Immature natural killer cell (primary cell): ENCODE results near the gene PHF24. TPM values are rescaled to one million over a fixed set of nuclear protein-coding genes. Genes with fewer than 3 reads are reported as not detected.
"Not testable (repeated sequence)": the region's sequence is repeated elsewhere in the genome, so short reads cannot be mapped to it uniquely, and the experiment has no call there.

Experiments used
- DNase-seq, 3 donors: peaks; one replicate each; pipeline ENCODE4 v3.0.0; 2022; ENCODE audit warnings: mixed read lengths in 1 of 3
- H3K27ac Mint-ChIP-seq, 6 donors: one replicate each; pipeline ENCODE4 v1.8.0; 2020; ENCODE audit warnings: mixed read lengths in 6 of 6, mild to moderate bottlenecking in 5 of 6, inconsistent platforms in 4 of 6, moderate library complexity in 3 of 6
- H3K27me3 Mint-ChIP-seq, 3 donors: one replicate each; pipeline ENCODE4 v1.8.0; 2020 to 2021; ENCODE audit warnings: low read depth in 3 of 3, mild to moderate bottlenecking in 3 of 3, mixed read lengths in 3 of 3, moderate library complexity in 3 of 3, inconsistent platforms in 1 of 3
- H3K36me3 Mint-ChIP-seq, 3 donors: one replicate each; pipeline ENCODE4 v1.8.0; 2020; ENCODE audit warnings: mixed read lengths in 3 of 3, inconsistent platforms in 2 of 3, mild to moderate bottlenecking in 2 of 3
- H3K4me1 Mint-ChIP-seq, 2 donors: one replicate each; pipeline ENCODE4 v1.8.0; 2020; ENCODE audit warnings: inconsistent platforms in 2 of 2, mild to moderate bottlenecking in 2 of 2, mixed read lengths in 2 of 2, moderate library complexity in 1 of 2
- H3K4me3 Mint-ChIP-seq, 5 donors: one replicate each; pipeline ENCODE4 v1.8.0; 2020; ENCODE audit warnings: mild to moderate bottlenecking in 5 of 5, mixed read lengths in 5 of 5, inconsistent platforms in 3 of 5, moderate library complexity in 3 of 5
- H3K9me3 Mint-ChIP-seq, 6 donors: one replicate each; pipeline ENCODE4 v1.8.0; 2020; ENCODE audit warnings: mild to moderate bottlenecking in 6 of 6, mixed read lengths in 6 of 6, inconsistent platforms in 4 of 6, moderate library complexity in 3 of 6
- polyA plus RNA-seq, 3 donors: library from polyadenylated mRNA; unstranded; fragments of 300-500 nt; fragmentation: Illumina TruSeq; gene quantifications; one replicate each; pipeline ENCODE4 v1.2.3, GENCODE V29; 2021

The PHF24 gene
- polyA plus RNA-seq, 3 donors from 2014 or later = not detected

DNA sequence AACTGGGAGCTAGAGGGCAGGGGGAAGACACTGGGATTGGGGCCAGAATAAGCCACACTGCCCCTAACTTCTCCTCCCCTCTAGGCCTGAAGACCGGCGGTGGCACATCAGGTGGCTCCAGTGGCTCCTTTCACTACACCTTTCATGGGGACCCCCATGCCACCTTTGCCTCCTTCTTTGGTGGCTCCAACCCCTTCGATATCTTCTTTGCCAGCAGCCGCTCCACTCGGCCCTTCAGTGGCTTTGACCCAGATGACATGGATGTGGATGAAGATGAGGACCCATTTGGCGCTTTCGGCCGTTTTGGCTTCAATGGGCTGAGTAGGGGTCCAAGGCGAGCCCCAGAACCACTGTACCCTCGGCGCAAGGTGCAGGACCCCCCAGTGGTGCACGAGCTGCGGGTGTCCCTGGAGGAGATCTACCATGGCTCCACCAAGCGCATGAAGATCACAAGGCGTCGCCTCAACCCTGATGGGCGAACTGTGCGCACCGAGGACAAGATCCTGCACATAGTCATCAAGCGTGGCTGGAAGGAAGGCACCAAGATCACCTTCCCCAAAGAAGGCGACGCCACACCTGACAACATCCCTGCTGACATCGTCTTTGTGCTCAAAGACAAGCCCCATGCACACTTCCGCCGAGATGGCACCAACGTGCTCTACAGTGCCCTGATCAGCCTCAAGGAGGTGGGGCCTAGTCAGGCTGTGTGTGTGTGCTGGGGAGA lies 38.3 kb downstream of the PHF24 start:
- no peaks in the 10 kb centered on the region for H3K36me3 Mint-ChIP-seq
- H3K4me1 Mint-ChIP-seq = no peaks in the 10 kb centered on the region
- H3K4me3 Mint-ChIP-seq = no peak overlapping the region
- DNase-seq = no peak
- no peak overlapping the region for H3K27ac Mint-ChIP-seq
- peaks cover 0 to 1% (median 0%) of the 10 kb centered on the region in 3 donors for H3K27me3 Mint-ChIP-seq
- no peaks in the 10 kb centered on the region for H3K9me3 Mint-ChIP-seq

DNA sequence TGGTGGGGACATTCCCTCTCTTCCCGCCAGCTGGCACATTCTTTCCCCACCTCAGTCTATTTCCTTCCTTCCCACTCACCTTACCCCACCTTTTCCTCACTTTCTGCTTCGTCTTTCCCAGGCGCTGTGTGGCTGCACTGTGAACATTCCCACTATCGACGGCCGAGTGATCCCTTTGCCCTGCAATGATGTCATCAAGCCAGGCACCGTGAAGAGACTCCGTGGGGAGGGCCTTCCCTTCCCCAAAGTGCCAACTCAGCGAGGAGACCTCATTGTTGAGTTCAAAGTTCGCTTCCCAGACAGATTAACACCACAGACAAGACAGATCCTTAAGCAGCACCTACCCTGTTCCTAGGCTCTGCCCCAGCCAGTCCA lies 38.8 kb downstream of the PHF24 start:
- Mint-ChIP-seq H3K9me3 (no peaks in the 10 kb centered on the region), H3K27me3 (peaks cover 0 to 1% (median 0%) of the 10 kb centered on the region in 3 donors), H3K4me1 (no peaks in the 10 kb centered on the region), H3K36me3 (no peaks in the 10 kb centered on the region), H3K4me3 (no peak overlapping the region), H3K27ac (no peak overlapping the region)
- DNase-seq = no peak

DNA sequence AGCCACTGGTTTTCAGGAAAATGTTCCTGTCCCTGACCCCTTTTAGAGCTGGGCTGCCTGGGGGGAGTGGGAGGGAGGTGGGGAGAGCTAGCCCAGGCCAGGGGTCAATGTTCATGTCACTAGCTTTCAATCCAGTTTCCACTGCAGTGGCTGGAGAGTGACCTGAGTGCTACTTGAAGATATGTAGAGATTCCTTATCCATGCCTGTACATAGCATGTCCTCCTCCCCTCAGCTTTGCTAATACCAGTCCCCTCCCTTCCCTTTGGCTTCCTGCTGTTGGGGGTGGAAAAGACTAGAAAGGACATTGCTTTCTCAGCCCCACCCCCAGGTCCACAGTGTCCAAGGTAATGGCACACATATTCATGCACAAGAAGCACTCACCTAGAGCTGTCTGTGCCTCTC lies 39.3 kb downstream of the PHF24 start:
- Mint-ChIP-seq H3K36me3 (no peaks in the 10 kb centered on the region), H3K27me3 (peaks cover 0 to 1% (median 0%) of the 10 kb centered on the region in 3 donors), H3K4me1 (no peaks in the 10 kb centered on the region), H3K4me3 (no peak overlapping the region), H3K27ac (no peak overlapping the region), H3K9me3 (no peaks in the 10 kb centered on the region)
- DNase-seq = no peak

DNA sequence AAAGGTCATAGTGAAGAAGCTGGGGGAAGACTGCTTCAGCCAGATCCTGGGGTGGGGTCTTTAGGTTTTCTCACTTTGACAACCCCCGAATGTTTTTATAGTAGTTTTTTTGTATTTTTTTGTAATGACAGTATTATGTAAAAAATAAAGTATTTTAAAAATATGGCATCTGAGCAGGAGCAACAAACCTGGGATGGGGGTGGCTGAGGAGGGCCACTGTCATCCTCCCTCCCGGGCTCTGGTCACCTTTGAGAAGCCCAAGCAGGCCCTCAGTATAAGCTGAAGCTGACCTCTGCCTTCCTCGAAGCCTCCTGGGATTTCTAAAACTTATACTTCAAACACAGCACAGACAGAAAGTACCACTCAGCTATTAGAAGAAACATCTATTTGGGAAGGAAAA lies 40.2 kb downstream of the PHF24 start:
- H3K4me3 Mint-ChIP-seq = no peak overlapping the region
- H3K4me1 Mint-ChIP-seq = no peaks in the 10 kb centered on the region
- H3K27ac Mint-ChIP-seq = no peak overlapping the region
- peaks cover 0 to 1% (median 0%) of the 10 kb centered on the region in 3 donors for H3K27me3 Mint-ChIP-seq
- DNase-seq = no peak
- no peaks in the 10 kb centered on the region for H3K9me3 Mint-ChIP-seq
- no peaks in the 10 kb centered on the region for H3K36me3 Mint-ChIP-seq

DNA sequence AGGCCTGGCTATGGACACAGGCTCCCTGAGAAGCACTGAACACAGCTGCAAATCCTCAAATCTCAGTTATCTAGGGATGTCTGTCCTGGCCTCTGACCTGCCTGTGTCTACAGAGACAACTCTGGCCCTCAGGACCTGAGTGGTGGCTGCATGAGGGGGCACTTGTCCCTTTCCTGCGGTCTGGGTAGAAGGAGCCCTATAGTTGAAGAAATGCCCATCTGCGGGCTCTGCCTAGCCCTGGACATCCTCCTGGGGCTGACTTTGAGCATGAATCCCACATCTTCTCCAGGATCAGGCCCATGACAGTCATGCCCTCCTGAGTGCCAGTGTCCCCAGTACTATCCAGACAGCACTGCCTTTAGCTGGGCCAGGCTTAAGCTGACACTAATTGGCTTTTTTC lies 41.5 kb downstream of the PHF24 start:
- Mint-ChIP-seq H3K27me3 (peaks cover 0 to 1% (median under 1%) of the 10 kb centered on the region in 3 donors), H3K27ac (no peak overlapping the region), H3K9me3 (no peaks in the 10 kb centered on the region), H3K4me3 (no peak overlapping the region), H3K4me1 (no peaks in the 10 kb centered on the region), H3K36me3 (no peaks in the 10 kb centered on the region)
- no peak for DNase-seq

DNA sequence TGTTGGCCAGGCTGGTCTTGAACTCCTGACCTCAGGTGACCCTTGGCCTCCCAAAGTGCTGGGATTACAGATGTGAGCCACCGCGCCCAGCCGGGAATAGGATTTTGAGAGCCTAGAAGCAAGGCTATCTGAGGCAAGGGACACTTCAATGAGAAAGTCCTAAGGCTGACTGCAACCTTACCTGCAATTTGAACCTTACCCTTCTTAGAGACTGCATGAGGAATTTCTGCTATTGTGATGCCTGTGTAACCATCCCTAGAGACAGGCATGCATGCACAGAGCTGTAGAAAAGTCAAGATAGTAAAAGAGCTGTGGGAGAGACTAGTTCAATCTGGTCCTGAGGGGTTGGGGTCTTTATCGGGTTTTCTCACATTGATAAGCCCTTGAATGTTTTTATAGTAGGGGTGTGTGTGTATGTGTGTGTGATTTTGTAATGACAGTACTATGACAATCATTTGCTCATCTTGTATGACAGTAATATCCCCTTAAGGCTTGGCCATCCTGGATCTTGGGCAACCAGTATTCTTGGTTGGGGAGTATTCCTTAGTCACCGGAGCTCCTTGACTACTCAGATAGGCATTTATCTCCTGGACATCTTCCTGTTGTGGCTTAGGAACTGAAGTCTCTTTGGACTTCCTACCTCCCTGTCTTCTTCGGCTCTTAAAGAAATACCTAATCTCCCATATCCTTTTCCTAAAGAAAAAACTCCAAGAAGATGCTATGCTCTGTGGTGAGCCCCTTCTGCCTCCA lies 42.6 kb downstream of the PHF24 start:
- Mint-ChIP-seq H3K4me3 (no peak overlapping the region), H3K36me3 (no peaks in the 10 kb centered on the region), H3K9me3 (no peaks in the 10 kb centered on the region), H3K27me3 (peaks cover 1 to 2% (median 2%) of the 10 kb centered on the region in 3 donors), H3K27ac (no peak overlapping the region), H3K4me1 (no peaks in the 10 kb centered on the region)
- DNase-seq = no peak

DNA sequence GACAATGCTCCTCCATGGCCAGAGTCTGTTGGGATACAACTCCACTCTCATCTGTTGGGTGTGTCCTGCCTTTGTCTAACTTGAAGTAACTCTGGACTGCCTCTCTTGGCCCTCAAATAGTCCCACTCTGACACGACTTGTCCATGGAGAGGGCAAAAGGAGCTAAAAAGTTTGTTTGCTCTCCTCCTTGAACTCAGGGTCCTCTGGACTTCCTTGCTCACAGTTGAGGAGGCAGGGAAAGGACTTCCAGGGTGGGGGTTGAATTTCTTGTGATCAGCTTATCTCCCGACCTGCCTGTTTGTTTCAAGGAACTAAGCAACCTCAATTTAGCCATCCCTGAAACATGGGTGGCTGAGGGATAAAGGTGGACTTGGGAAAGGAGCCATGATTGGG lies 43.2 kb downstream of the PHF24 start:
- Mint-ChIP-seq H3K4me1 (no peaks in the 10 kb centered on the region), H3K36me3 (no peaks in the 10 kb centered on the region), H3K4me3 (no peak overlapping the region), H3K27ac (no peak overlapping the region), H3K27me3 (peaks cover 2% of the 10 kb centered on the region in 3 donors), H3K9me3 (no peaks in the 10 kb centered on the region)
- no peak for DNase-seq

DNA sequence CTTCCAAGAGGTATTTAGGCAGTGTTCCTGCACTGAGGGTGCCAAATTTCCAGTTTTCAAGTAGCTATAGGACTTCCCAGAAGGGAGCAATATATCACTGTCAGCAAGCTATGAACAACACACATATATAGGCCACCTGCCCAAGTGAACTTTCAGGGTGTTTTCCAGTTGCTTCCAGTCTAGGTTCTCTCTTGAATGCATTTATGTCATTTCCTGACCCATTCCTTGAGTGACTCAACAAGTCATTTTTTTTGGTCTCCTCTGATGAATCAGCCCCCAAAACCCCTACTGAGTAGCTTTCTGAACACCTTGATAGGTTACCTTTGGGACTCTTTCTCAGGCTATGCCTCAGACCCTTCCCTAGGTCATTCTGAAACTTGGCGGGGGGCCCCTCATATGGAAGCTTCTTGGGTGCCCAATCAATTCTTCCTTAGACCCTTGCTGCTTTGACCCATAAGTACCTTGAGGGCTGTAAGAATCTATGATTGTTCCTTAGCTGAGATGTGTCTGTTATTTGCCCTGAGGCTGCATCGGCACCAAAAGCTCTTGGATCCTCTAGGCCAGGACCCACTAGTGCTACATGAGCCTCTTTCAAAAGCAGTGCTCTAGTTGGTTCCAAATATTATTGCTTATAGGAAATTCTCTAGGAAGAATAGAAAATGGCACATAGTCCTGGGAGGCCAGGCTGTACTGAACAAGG lies 43.9 kb downstream of the PHF24 start:
- Mint-ChIP-seq H3K4me3 (no peak overlapping the region), H3K36me3 (no peaks in the 10 kb centered on the region), H3K9me3 (no peaks in the 10 kb centered on the region), H3K4me1 (no peaks in the 10 kb centered on the region), H3K27me3 (peaks cover 2 to 4% (median 2%) of the 10 kb centered on the region in 3 donors), H3K27ac (peak overlapping the region in 1 of 6 donors; percentile 26)
- no peak for DNase-seq

DNA sequence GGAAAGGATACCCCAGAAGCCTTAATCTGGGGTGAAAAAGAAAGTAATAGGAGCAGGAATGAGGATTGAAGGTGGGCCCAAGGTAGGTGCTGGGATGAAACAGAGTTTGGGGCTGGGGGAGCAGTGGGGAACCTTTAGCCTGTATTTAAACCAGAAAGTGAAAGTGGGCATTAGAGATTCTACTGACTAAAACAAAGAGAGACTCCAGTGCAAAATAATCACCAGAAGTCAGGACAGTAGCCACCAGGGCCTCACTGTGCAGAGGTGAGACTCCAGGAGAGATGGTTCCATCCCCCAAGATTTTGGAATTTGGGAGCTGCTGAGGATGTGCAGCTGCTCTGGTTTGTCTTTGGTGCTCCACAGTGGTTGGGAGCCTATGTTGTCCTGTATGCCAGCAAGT lies 44.5 kb downstream of the PHF24 start:
- no peak overlapping the region for H3K27ac Mint-ChIP-seq
- DNase-seq = no peak
- no peaks in the 10 kb centered on the region for H3K4me1 Mint-ChIP-seq
- no peak overlapping the region for H3K4me3 Mint-ChIP-seq
- H3K36me3 Mint-ChIP-seq = no peaks in the 10 kb centered on the region
- peaks cover 2% of the 10 kb centered on the region in 3 donors for H3K27me3 Mint-ChIP-seq
- no peaks in the 10 kb centered on the region for H3K9me3 Mint-ChIP-seq

DNA sequence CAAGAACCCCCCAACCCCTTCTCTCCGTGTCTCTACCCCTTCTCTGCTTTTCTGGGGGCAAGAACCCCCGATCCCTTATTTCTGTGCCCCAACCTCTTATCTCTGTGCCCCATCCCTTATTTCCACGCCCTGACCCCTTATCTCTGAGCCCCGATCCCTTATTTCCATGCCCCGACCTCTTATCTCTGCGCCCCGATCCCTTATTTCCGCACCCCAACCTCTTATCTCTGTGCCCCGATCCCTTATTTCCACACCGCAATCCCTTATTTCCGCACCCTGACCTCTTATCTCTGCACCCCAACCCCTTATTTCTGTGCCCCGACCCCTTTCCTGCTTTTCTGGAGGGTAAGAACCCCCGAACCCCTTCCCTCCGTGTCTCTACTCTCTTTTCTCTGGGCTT lies 46.2 kb downstream of the PHF24 start:
- not testable (repeated sequence) for H3K36me3 Mint-ChIP-seq, H3K9me3 Mint-ChIP-seq, H3K27me3 Mint-ChIP-seq, H3K4me1 Mint-ChIP-seq, DNase-seq, H3K27ac Mint-ChIP-seq, H3K4me3 Mint-ChIP-seq

DNA sequence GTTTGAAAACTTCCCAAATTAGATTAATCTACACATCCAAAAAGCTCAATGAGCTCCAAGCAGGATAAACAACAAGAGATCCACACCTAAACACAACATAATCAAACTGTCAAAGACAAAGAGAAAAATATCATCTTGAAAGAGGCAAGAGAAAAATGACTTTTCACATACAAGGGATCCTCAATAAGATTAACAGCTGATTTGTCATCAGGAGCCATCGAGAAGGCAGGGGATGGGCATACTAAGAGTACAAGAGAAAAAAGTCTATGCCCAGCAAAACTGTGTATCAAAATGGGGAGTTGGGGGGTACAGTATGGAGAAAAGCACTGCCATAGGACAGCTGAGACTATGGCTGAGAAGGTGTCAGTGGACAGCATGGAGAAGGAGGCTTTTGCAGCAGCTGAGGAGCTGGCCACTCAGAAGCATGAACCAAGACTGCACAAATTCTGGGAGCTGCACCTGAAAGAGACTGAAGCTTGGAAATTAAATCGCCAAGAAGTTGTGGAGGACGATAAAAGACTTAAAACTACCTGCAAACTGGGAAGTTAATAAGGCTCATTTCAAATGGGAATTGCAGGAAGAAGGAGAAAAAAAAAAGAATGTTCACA lies 52.4 kb downstream of the PHF24 start:
- H3K9me3 Mint-ChIP-seq = peaks cover 9 to 16% (median 14%) of the 10 kb centered on the region in 6 donors
- H3K27ac Mint-ChIP-seq = no peak overlapping the region
- H3K4me1 Mint-ChIP-seq = no peaks in the 10 kb centered on the region
- H3K4me3 Mint-ChIP-seq = no peak overlapping the region
- H3K36me3 Mint-ChIP-seq = peaks cover 38 to 51% (median 45%) of the 10 kb centered on the region in 3 donors
- DNase-seq = no peak
- peaks cover 5 to 7% (median 5%) of the 10 kb centered on the region in 3 donors for H3K27me3 Mint-ChIP-seq

DNA sequence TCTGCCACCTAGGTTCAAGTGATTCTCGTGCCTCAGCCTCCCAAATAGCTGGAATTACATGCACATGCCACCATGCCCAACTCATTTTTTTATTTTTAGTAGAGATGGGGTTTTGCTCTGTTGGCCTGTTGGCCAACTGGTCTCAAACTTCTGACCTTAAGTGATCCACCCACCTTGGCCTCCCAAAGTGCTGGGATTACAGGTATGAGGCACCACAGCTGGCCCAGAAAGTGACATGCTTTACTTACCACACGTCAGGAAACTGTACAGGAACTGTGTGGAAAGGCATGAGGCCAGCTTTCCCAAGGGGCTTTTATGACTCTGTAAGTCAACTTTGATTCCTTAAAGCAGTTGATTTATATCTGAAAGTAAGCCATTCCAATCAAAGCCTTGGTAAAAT lies 56.4 kb downstream of the PHF24 start:
- no peaks in the 10 kb centered on the region for H3K4me1 Mint-ChIP-seq
- H3K36me3 Mint-ChIP-seq = peaks cover 36 to 47% (median 39%) of the 10 kb centered on the region in 3 donors
- no peak for DNase-seq
- H3K27ac Mint-ChIP-seq = no peak overlapping the region
- no peak overlapping the region for H3K4me3 Mint-ChIP-seq
- peaks cover 9 to 16% (median 14%) of the 10 kb centered on the region in 6 donors for H3K9me3 Mint-ChIP-seq
- peaks cover 3 to 5% (median 3%) of the 10 kb centered on the region in 3 donors for H3K27me3 Mint-ChIP-seq

DNA sequence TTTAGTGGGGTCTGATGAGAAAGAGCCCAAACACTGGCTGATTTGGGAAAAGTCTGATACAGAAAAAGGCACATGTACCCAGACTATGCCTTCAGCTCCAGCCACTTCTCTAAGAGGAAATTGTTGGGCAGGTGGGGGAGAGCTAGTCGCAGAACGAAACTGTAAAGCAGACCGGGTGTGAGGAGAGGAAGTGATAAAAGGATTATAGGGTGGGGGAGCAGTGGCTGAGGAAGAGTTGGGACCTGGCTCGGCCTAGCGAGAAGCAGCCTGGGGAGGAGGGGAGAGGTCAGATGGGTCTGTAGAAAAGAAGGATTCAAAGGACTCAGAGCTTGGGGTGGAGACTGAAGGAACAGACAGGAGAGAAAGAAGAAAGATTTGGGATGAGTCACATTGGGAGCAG lies 65.4 kb downstream of the PHF24 start:
- H3K4me3 Mint-ChIP-seq, DNase-seq, H3K4me1 Mint-ChIP-seq, H3K27ac Mint-ChIP-seq, H3K27me3 Mint-ChIP-seq, H3K9me3 Mint-ChIP-seq: not testable (repeated sequence)
- H3K36me3 Mint-ChIP-seq = peaks cover 26 to 34% (median 34%) of the 10 kb centered on the region in 3 donors

DNA sequence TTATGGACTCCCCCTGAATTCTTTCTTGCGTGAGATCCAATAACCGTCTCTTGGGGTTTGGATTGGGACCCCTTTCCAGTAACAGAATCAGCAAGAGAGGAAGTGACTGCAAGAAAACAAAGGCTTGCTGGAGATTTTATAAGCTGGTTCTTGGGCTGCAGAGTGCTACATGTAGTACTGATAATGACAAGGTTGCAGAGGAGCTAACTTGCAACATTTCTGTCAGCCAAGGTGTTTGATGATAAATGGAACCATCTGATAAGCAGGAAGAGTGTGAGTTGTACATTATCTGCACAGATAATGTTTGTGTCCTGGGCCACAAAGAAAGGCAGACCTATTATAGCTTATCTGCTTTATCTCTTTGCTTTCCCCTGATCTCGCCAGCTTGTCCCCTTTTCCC lies 68.6 kb downstream of the PHF24 start:
- Mint-ChIP-seq H3K36me3 (peaks cover 19 to 24% (median 21%) of the 10 kb centered on the region in 3 donors), H3K4me3 (no peak overlapping the region), H3K9me3 (no peaks in the 10 kb centered on the region), H3K27me3 (peaks cover 0 to 2% (median 2%) of the 10 kb centered on the region in 3 donors), H3K4me1 (no peaks in the 10 kb centered on the region), H3K27ac (no peak overlapping the region)
- no peak for DNase-seq
